ENCODE data around the gene RPN2. TPM values are rescaled to one million over a fixed set of nuclear protein-coding genes. Genes with fewer than 3 reads are reported as not detected.

RPN2 gene
- total and polyA plus RNA-seq, 4 donors, result 88.9 to 286 (median 189) TPM

GRCh38 chr20:37230200-37230599 is 51.1 kb downstream of the RPN2 start:
- H3K36me3 ChIP-seq (ENCODE audit: control insufficient read depth in 4 of 4, insufficient read depth in 4 of 4, low read length in 4 of 4), result peaks cover 35 to 66% (median 53%) of the 10 kb centered on the region in 4 donors
- no peak for DNase-seq
- 94 to 97% methylated on average over 6 of the region's 6 CpGs for WGBS, 2 donors

GRCh38 chr20:37231947-37232630 is 53.0 kb downstream of the RPN2 start:
- Histone ChIP-seq H3K9ac (ENCODE audit: insufficient read depth in 1 of 2, low read length in 2 of 2) (no peak overlapping the region), H3K4me1 (ENCODE audit: control insufficient read depth in 5 of 5, insufficient read depth in 5 of 5, low read length in 5 of 5) (peaks cover 0 to 10% (median 0%) of the 10 kb centered on the region in 5 donors), H3K27me3 (ENCODE audit: control insufficient read depth in 3 of 3, insufficient read depth in 3 of 3, low read length in 2 of 3) (no peaks in the 10 kb centered on the region), H3K9me3 (ENCODE audit: control insufficient read depth in 4 of 4, insufficient read depth in 3 of 4, low read length in 3 of 4) (no peaks in the 10 kb centered on the region), H3K36me3 (ENCODE audit: control insufficient read depth in 4 of 4, insufficient read depth in 4 of 4, low read length in 4 of 4) (peaks cover 38 to 68% (median 54%) of the 10 kb centered on the region in 4 donors), H3K27ac (ENCODE audit: low read depth in 1 of 2, low read length in 1 of 2) (no peak overlapping the region), H3K4me3 (no peak overlapping the region)
- ATAC-seq (ENCODE audit: insufficient read depth, low FRiP score), result no peak
- DNase-seq, result no peak
- no peak for TF ChIP-seq CTCF (IDR thresholded peaks at IDR 0.05; ENCODE audit: control extremely low read depth, extremely low read depth)
- WGBS, 2 donors, result 98% methylated on average over 13 of the region's 13 CpGs

More at GRCh38 chr20:37230200-37230599, 51.1 kb downstream of the RPN2 start:
- no peak overlapping the region for H3K4me3 ChIP-seq
- no peak for TF ChIP-seq CTCF (IDR thresholded peaks at IDR 0.05; ENCODE audit: control extremely low read depth, extremely low read depth)
- ATAC-seq (ENCODE audit: insufficient read depth, low FRiP score), result no peak
- H3K27ac ChIP-seq (ENCODE audit: low read depth in 1 of 2, low read length in 1 of 2), result no peak overlapping the region
- no peaks in the 10 kb centered on the region for H3K9me3 ChIP-seq (ENCODE audit: control insufficient read depth in 4 of 4, insufficient read depth in 3 of 4, low read length in 3 of 4)
- H3K4me1 ChIP-seq (ENCODE audit: control insufficient read depth in 5 of 5, insufficient read depth in 5 of 5, low read length in 5 of 5), result peaks cover 0 to 11% (median 0%) of the 10 kb centered on the region in 5 donors
- no peaks in the 10 kb centered on the region for H3K27me3 ChIP-seq (ENCODE audit: control insufficient read depth in 3 of 3, insufficient read depth in 3 of 3, low read length in 2 of 3)
- no peak overlapping the region for H3K9ac ChIP-seq (ENCODE audit: insufficient read depth in 1 of 2, low read length in 2 of 2)

DNA sequence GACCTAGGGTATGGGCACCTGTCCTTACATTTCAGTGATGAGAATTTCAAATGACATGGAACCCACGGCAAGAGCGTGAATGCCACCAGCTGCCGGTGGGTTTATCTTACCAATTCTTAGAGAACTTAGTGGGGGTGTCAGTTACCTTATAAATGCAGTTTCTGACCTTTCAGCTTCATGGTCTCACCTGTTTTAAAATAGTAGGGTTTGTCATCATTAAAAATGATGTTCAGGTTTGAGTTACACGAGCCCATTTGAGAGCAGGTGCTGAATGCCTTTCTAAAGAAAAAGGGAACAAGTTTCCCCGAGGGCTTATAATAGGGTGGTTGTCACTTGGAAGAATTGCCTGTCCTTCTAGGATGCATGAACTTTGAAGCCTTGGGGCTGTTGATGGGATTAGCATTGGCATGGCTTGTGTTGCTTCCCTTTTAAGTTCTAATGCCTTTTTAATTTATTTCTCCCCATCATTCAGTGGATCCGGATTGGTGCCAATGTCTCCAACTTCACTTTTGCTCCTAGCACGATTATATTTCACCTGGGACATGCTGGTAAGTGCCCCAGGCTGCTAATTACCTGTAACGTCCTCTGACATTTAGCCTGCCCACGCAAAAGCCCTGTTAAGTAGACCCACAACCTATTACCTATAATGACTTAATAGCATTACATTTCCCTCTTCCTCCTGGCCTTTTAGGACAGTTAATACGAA is 54.6 kb downstream of the RPN2 start:
- Histone ChIP-seq H3K4me1 (ENCODE audit: control insufficient read depth in 5 of 5, insufficient read depth in 5 of 5, low read length in 5 of 5) (peaks cover 0 to 7% (median 0%) of the 10 kb centered on the region in 5 donors), H3K27me3 (ENCODE audit: control insufficient read depth in 3 of 3, insufficient read depth in 3 of 3, low read length in 2 of 3) (no peaks in the 10 kb centered on the region), H3K27ac (ENCODE audit: low read depth in 1 of 2, low read length in 1 of 2) (no peak overlapping the region), H3K9ac (ENCODE audit: insufficient read depth in 1 of 2, low read length in 2 of 2) (no peak overlapping the region), H3K4me3 (no peak overlapping the region), H3K36me3 (ENCODE audit: control insufficient read depth in 4 of 4, insufficient read depth in 4 of 4, low read length in 4 of 4) (peaks cover 31 to 70% (median 49%) of the 10 kb centered on the region in 4 donors), H3K9me3 (ENCODE audit: control insufficient read depth in 4 of 4, insufficient read depth in 3 of 4, low read length in 3 of 4) (no peaks in the 10 kb centered on the region)
- no peak for TF ChIP-seq CTCF (IDR thresholded peaks at IDR 0.05; ENCODE audit: control extremely low read depth, extremely low read depth)
- ATAC-seq (ENCODE audit: insufficient read depth, low FRiP score) (no peak), DNase-seq (no peak)
- 93 to 94% methylated on average over 10 of the region's 10 CpGs for WGBS, 2 donors
